Brain microvascular endothelial cell (primary cell): Measurements from ENCODE around the gene AHDC1.

ENCODE experiments used
- DNase-seq: peaks from one replicate; pipeline ENCODE4 v3.0.0-alpha.2; 2020
- H3K27ac ChIP-seq: fragments of 250-450 bp; sonication (Bioruptor Pico); 2 replicates; pipeline ENCODE4 v1.5.1; 2020; ENCODE audit warnings: mild to moderate bottlenecking, moderate library complexity
- H3K27me3 ChIP-seq: fragments of 250-450 bp; sonication (Bioruptor Pico); replicated peaks from 2 replicates; pipeline ENCODE4 v1.5.1; 2020; ENCODE audit warnings: mild to moderate bottlenecking
- H3K36me3 ChIP-seq: fragments of 250-450 bp; sonication (Bioruptor Pico); replicated peaks from 2 replicates; pipeline ENCODE4 v1.5.1; 2020; ENCODE audit warnings: mild to moderate bottlenecking
- H3K4me3 ChIP-seq: 2 replicates; pipeline ENCODE4 v1.5.1; 2011; ENCODE audit warnings: low read depth, mild to moderate bottlenecking, control low read depth, low read length, moderate library complexity
- in situ Hi-C: cut with HindIII; loops from 2 replicates; pipeline ENCODE4 v1.10.0; 2017; ENCODE audit warnings: low sequenced_read_pairs, low pct_ligation_motif_present
- TF ChIP-seq, protein P1 (sequence below): IDR thresholded peaks from 2 replicates; pipeline ENCODE4 v1.5.1; 2011; ENCODE audit warnings: low read depth, mild to moderate bottlenecking, moderate library complexity, low read length, control low read depth, inconsistent platforms; ENCODE audit errors: missing control alignments

The AHDC1 gene

DNA sequence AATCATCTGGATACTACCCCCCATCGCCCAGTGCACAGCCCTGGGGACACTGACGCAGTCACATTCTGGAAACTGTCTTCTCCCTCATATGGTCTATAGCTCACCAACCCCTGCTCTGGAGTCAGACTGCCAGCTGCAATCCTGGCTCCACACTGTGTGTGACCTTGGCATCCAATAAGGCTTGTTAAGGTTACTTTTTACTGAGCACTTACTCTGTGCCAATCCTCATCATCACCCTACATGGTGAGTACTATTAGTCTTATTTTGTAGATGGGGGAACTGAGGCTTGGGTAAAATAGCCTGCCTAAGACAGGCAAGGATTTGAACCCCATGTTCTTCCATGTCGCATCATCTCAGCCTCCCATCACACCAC, 34.9 kb downstream of the AHDC1 start:
- in situ Hi-C loops, result loop anchor here (25.0 kb wide), 1 partner anchor 157 kb away; no protein-coding TSS in a partner anchor
- DNase-seq, result no peak
- Histone ChIP-seq H3K27ac (no peak overlapping the region), H3K27me3 (no peaks in the 10 kb centered on the region), H3K4me3 (no peak overlapping the region), H3K36me3 (no peaks in the 10 kb centered on the region)
- TF ChIP-seq, protein P1, sequence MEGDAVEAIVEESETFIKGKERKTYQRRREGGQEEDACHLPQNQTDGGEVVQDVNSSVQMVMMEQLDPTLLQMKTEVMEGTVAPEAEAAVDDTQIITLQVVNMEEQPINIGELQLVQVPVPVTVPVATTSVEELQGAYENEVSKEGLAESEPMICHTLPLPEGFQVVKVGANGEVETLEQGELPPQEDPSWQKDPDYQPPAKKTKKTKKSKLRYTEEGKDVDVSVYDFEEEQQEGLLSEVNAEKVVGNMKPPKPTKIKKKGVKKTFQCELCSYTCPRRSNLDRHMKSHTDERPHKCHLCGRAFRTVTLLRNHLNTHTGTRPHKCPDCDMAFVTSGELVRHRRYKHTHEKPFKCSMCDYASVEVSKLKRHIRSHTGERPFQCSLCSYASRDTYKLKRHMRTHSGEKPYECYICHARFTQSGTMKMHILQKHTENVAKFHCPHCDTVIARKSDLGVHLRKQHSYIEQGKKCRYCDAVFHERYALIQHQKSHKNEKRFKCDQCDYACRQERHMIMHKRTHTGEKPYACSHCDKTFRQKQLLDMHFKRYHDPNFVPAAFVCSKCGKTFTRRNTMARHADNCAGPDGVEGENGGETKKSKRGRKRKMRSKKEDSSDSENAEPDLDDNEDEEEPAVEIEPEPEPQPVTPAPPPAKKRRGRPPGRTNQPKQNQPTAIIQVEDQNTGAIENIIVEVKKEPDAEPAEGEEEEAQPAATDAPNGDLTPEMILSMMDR, result no peak

DNA sequence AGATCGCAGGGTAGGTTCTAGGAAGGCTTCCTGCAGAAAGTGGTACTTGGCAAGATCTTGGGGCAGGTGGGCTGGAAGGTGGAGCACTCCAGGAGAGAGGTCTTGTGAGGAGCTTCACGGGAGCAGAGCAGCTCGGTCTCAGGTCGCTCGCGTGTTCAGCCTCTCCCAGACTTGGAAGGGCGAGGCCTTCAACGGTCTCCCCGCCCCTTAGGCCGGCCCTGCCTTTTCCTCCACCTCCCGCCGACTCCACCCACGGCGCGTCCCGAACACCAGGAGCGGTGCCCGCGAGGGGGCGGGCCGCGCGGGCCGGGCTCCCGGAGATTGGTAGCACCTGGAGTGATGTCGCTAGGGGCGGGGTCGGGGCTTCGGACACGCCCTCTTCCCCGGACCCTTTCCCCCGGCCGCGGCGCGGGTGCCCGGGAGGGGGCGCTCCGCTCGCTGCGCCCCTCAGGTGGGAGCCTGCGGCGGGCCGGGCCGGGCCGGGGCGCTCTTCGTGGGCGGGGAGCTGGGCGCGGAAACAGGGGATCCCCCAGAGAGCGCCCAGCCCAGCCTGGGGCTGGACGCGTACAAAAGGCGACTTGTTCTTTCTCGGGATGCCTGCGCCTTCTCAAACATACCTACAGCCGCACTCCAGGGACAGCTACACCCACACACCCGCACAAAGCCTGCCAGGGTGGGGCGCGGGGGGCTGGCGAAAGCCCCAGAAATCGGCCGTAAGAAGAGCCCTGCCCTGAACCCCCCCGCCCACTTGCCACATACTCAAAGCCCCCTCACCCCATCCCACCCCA, 35.5 kb downstream of the AHDC1 start:
- DNase-seq, result no peak
- TF ChIP-seq, protein P1, result peak; percentile 31
- H3K4me3 ChIP-seq, result peak overlapping the region; percentile 34
- in situ Hi-C loops, result loop anchor here (25.0 kb wide), 1 partner anchor 156 kb away; no protein-coding TSS in a partner anchor
- no peaks in the 10 kb centered on the region for H3K36me3 ChIP-seq
- no peaks in the 10 kb centered on the region for H3K27me3 ChIP-seq
- H3K27ac ChIP-seq, result no peak overlapping the region

DNA sequence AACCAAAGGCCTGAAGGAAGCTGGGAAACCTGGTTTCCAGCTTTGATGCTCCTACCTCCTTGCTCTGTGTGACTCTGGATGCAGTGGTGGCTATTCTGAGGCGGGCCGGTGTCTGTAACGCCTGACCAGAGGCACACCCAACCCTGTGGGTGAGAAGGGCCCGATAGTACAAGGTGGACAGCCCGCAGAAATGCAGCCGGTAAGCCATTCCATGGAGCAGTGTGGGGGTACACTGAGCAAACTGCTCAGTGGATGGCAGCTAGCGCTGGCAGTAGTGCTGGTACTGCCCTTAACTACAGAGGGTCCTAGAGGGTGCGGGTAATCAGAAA, 36.0 kb downstream of the AHDC1 start:
- Histone ChIP-seq H3K27me3 (no peaks in the 10 kb centered on the region), H3K4me3 (peak overlapping the region; percentile 12), H3K27ac (no peak overlapping the region), H3K36me3 (no peaks in the 10 kb centered on the region)
- TF ChIP-seq, protein P1, result no peak
- no peak for DNase-seq
- in situ Hi-C loops, result loop anchor here (25.0 kb wide), 1 partner anchor 156 kb away; no protein-coding TSS in a partner anchor

DNA sequence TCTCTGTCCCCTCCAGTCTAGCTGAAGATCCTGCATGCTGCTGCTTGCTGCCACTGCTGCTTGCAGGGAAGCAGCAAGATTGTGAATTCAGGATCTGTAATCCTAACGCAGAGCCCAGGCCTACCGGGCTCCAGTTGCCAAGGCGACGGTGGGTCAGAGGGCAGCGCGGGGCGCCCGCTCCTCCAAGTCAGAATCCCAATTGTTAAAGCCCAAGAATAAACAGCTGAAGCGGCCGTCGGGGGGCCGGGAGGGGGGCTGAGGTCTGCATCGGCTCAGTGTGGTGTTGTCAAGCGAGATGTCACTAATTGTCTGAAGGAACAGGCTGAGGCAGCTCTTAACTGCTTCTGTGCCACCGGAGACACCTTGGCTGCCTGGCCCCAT, 36.8 kb downstream of the AHDC1 start:
- Histone ChIP-seq H3K27ac (no peak overlapping the region), H3K27me3 (no peaks in the 10 kb centered on the region), H3K4me3 (no peak overlapping the region), H3K36me3 (no peaks in the 10 kb centered on the region)
- no peak for DNase-seq
- in situ Hi-C loops, result loop anchor here (25.0 kb wide), 1 partner anchor 155 kb away; no protein-coding TSS in a partner anchor
- TF ChIP-seq, protein P1, result no peak

DNA sequence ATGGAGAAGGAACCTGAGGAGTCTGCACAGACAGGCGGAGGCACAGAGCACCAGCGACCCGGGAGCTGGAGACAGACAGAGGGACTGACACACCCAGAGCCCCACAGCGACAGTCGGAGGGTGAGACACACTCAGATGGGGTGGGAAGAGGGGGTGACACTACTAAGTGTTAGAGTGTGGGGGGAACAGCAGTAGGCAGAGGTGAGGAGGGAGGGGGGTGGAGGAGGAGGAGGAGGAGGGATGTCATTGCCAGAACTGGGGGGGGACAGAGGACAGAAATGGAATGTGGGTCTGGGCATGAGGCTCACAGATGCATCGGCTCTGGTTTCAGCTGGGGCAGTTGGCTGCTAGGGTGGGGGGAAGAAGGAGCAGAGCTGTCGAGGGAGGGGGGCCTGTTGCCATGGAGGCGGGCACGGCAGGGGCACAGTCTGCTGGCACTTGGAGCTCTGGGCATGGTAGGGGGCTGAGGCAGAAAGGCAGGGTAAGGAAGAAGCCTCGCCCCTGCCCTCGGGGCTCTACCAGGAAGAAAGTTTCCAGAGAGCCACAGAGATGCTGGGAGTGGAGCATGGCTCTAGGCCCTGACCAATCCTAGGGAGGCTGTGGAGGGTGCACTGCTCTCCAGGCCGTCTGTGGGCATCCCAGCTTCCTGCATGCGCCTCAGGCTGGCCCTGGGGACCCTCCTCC, 37.3 kb downstream of the AHDC1 start:
- in situ Hi-C loops, result loop anchor here (25.0 kb wide), 1 partner anchor 154 kb away; no protein-coding TSS in a partner anchor
- Histone ChIP-seq H3K4me3 (no peak overlapping the region), H3K36me3 (no peaks in the 10 kb centered on the region), H3K27ac (no peak overlapping the region), H3K27me3 (no peaks in the 10 kb centered on the region)
- no peak for DNase-seq
- TF ChIP-seq, protein P1, result no peak
